ENCODE results near the gene GPR37. TPM values are rescaled to one million over a fixed set of nuclear protein-coding genes. Genes with fewer than 3 reads are reported as not detected.

Gene GPR37
- total RNA-seq, 1 experiment from 2014 or later, result 1.6 TPM

DNA sequence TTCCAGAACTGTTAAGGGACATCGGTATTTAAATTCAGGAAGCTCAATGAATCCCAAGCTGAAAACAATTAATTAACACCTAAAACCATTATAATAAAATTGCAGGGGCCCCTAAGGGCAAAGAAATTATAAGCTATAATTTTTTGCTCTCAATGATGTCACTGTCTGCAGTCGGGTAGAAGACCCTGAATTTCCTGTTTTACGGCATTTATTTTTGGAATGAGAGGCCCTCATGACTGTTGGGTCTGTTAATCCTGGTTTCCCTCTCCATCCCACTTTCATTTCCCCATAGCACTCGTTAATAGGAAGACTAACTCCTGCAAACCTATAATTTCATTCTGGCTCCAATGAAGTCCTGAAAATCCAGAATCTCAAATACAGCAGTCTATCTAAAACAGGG lies 25.8 kb upstream of the GPR37 start:
- Histone ChIP-seq H3K56ac (ENCODE audit: insufficient read length, low read depth, low read length) (no peak overlapping the region), H2BK120ac (ENCODE audit: low read depth, low read length, poor library complexity, severe bottlenecking) (no peak overlapping the region), H3T11ph (ENCODE audit: low read length) (no peak overlapping the region), H3K4ac (ENCODE audit: low read depth, low read length) (no peak overlapping the region), H2BK15ac (ENCODE audit: low read depth, low read length) (no peak overlapping the region), H4K5ac (ENCODE audit: insufficient read length, low read depth, low read length) (no peak overlapping the region), H3K79me1 (ENCODE audit: insufficient read depth, low read depth, low read length, poor library complexity, severe bottlenecking) (no peaks in the 10 kb centered on the region), H2AK5ac (ENCODE audit: insufficient read length, low read length) (no peak overlapping the region), H3K23ac (ENCODE audit: insufficient read length, low read depth, low read length) (no peak overlapping the region), H3K23me2 (ENCODE audit: insufficient read length, low read depth, low read length, poor library complexity, severe bottlenecking) (no peaks in the 10 kb centered on the region), H3K4me1 (ENCODE audit: insufficient read depth, low read length) (no peaks in the 10 kb centered on the region), H3K9me3 (ENCODE audit: control insufficient read depth, low read depth, low read length) (no peaks in the 10 kb centered on the region), H2BK5ac (ENCODE audit: insufficient read length, low read length) (no peak overlapping the region), H2BK12ac (ENCODE audit: insufficient read length, low read depth, low read length) (no peak overlapping the region), H3K18ac (ENCODE audit: insufficient read length, low read depth, low read length) (no peak overlapping the region), H2AFZ (ENCODE audit: low read length) (no peak overlapping the region), H3K27ac (ENCODE audit: insufficient read length, low read depth, low read length) (no peak overlapping the region), H3K14ac (ENCODE audit: insufficient read depth, low read length) (no peak overlapping the region), H3K79me2 (ENCODE audit: insufficient read depth, low read length) (no peaks in the 10 kb centered on the region), H3K27me3 (ENCODE audit: insufficient read depth, low read length) (no peaks in the 10 kb centered on the region), H4K8ac (replicated peaks; ENCODE audit: insufficient read length, low read depth, low read length) (no peak overlapping the region), H3K4me2 (ENCODE audit: insufficient read depth, insufficient read length, low read length) (no peak overlapping the region), H2BK20ac (ENCODE audit: low read depth, low read length, poor library complexity, severe bottlenecking) (no peak overlapping the region), H4K20me1 (ENCODE audit: control insufficient read depth, insufficient read depth, insufficient read length) (no peaks in the 10 kb centered on the region), H4K91ac (ENCODE audit: insufficient read length, low read depth, low read length) (no peak overlapping the region), H3K9ac (ENCODE audit: extremely low read depth, insufficient read length, low read length) (no peak overlapping the region)
- peaks cover 0 to 2% of the 10 kb centered on the region in 2 experiments; a peak in 2 of 4 replicates for H3K4me1 Mint-ChIP-seq
- no peak overlapping the region for H3K27ac Mint-ChIP-seq
- H3K27me3 Mint-ChIP-seq (ENCODE audit: low read depth), result no peaks in the 10 kb centered on the region
- TF ChIP-seq, protein P1, sequence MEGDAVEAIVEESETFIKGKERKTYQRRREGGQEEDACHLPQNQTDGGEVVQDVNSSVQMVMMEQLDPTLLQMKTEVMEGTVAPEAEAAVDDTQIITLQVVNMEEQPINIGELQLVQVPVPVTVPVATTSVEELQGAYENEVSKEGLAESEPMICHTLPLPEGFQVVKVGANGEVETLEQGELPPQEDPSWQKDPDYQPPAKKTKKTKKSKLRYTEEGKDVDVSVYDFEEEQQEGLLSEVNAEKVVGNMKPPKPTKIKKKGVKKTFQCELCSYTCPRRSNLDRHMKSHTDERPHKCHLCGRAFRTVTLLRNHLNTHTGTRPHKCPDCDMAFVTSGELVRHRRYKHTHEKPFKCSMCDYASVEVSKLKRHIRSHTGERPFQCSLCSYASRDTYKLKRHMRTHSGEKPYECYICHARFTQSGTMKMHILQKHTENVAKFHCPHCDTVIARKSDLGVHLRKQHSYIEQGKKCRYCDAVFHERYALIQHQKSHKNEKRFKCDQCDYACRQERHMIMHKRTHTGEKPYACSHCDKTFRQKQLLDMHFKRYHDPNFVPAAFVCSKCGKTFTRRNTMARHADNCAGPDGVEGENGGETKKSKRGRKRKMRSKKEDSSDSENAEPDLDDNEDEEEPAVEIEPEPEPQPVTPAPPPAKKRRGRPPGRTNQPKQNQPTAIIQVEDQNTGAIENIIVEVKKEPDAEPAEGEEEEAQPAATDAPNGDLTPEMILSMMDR (conservative IDR thresholded peaks at IDR 0.05), result no peak
- no peak overlapping the region for H3K4me3 Mint-ChIP-seq
- H3K36me3 Mint-ChIP-seq (ENCODE audit: insufficient read depth in 1 of 3, low read depth in 3 of 3), result no peaks in the 10 kb centered on the region
- no peaks in the 10 kb centered on the region for H3K9me3 Mint-ChIP-seq
- no peak for DNase-seq
- whole genome bisulfite sequencing (ENCODE audit: extremely low coverage, insufficient read length, low lambda C conversion rate), result no CpG with 5 or more reads among the region's 4 CpGs

Data from H9 (cell line).